ENCODE results near the gene PCID2.

PCID2 gene

GRCh38 chr13:113187263-113187669 lies 21.2 kb downstream of the PCID2 start:
- peak; percentile 57 for DNase-seq (ENCODE audit: low read depth)

GRCh38 chr13:113186061-113186900 lies 22.2 kb downstream of the PCID2 start:
- no peak for DNase-seq (ENCODE audit: low read depth)

GRCh38 chr13:113184568-113185440 lies 23.7 kb downstream of the PCID2 start:
- DNase-seq (ENCODE audit: low read depth): no peak

- DNase-seq (ENCODE audit: low read depth): no peak
Observed at GRCh38 chr13:113183450-113184129, 24.9 kb downstream of the PCID2 start.

GRCh38 chr13:113182046-113182445 lies 26.4 kb downstream of the PCID2 start:
- no peak for DNase-seq (ENCODE audit: low read depth)

GRCh38 chr13:113179374-113180230 lies 28.9 kb downstream of the PCID2 start:
- no peak for DNase-seq (ENCODE audit: low read depth)

GRCh38 chr13:113178896-113179167 lies 29.6 kb downstream of the PCID2 start:
- no peak for DNase-seq (ENCODE audit: low read depth)

GRCh38 chr13:113178070-113178895 lies 30.2 kb downstream of the PCID2 start:
- DNase-seq (ENCODE audit: low read depth): no peak

- DNase-seq (ENCODE audit: low read depth): no peak
Observed at GRCh38 chr13:113176822-113177221, 31.6 kb downstream of the PCID2 start.

GRCh38 chr13:113176280-113176679 lies 32.2 kb downstream of the PCID2 start:
- DNase-seq (ENCODE audit: low read depth): peak; percentile 52

- DNase-seq (ENCODE audit: low read depth): no peak
Observed at GRCh38 chr13:113172419-113172926, 36.0 kb downstream of the PCID2 start.

- DNase-seq (ENCODE audit: low read depth): no peak
Observed at GRCh38 chr13:113171250-113172125, 37.0 kb downstream of the PCID2 start.

GRCh38 chr13:113170511-113170910 lies 38.0 kb downstream of the PCID2 start:
- no peak for DNase-seq (ENCODE audit: low read depth)

GRCh38 chr13:113169277-113170272 lies 38.9 kb downstream of the PCID2 start:
- DNase-seq (ENCODE audit: low read depth): no peak

GRCh38 chr13:113168211-113168610 lies 40.3 kb downstream of the PCID2 start:
- DNase-seq (ENCODE audit: low read depth): no peak

- DNase-seq (ENCODE audit: low read depth): no peak
Observed at GRCh38 chr13:113167575-113167974, 40.9 kb downstream of the PCID2 start.

GRCh38 chr13:113167155-113167554 lies 41.3 kb downstream of the PCID2 start:
- DNase-seq (ENCODE audit: low read depth): no peak

GRCh38 chr13:113166681-113167080 lies 41.8 kb downstream of the PCID2 start:
- no peak for DNase-seq (ENCODE audit: low read depth)

Measured in activated T-helper 9 cell treated with anti-CD3 and anti-CD28 coated beads, Interleukin-2, amount 50 U/mL, for 16 hours (primary cell).